SH-SY5Y (cell line): ENCODE results near the gene TMEM115.

ENCODE experiments used
- GATA2 ChIP-seq: IDR thresholded peaks from 2 replicates; pipeline ENCODE4 v1.6.1; 2011; ENCODE audit warnings: mild to moderate bottlenecking, low read depth, low read length
- GATA3 ChIP-seq: IDR thresholded peaks from 2 replicates; pipeline ENCODE4 v1.6.1; 2011; ENCODE audit warnings: low read depth, mild to moderate bottlenecking, low read length, moderate library complexity

TMEM115 gene

DNA sequence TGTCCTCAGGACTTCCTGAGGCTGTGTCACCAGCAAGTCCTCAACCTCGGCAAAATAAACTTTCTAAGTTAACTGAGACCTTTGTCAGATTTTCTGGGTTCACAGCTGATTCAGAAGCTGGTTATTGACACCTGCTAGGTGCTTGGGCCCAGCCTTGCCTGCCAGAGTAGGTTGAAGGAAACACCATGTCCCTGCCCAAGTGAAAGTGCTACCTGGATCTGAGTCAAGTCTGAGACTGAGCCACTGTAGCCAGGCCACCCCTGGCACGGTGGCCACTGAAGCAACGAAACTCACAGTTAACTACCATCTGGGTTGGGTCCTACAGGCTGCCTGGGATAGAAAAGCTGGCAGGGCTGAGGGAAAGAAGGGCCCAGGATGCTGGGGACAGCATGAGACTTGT lies 45.0 kb downstream of the TMEM115 start:
- no peak for TF ChIP-seq GATA2
- no peak for TF ChIP-seq GATA3
